Stimulated activated CD4-positive, alpha-beta T cell treated with anti-CD3 and anti-CD28 coated beads, TNF-alpha, amount 100 ng/mL, for 4 hours (primary cell): ENCODE results near the gene THBS1.

Experiments used
- DNase-seq, 3 experiments: peaks; one replicate each; pipeline ENCODE4 v3.0.0-alpha.2; 2020; ENCODE audit warnings: low read depth in 3 of 3

THBS1 gene

GRCh38 chr15:39588531-39589192, 7.8 kb downstream of the THBS1 start:
- DNase-seq, result no peak

- DNase-seq, result no peak
Observed at GRCh38 chr15:39589193-39589814, 8.4 kb downstream of the THBS1 start.

DNA sequence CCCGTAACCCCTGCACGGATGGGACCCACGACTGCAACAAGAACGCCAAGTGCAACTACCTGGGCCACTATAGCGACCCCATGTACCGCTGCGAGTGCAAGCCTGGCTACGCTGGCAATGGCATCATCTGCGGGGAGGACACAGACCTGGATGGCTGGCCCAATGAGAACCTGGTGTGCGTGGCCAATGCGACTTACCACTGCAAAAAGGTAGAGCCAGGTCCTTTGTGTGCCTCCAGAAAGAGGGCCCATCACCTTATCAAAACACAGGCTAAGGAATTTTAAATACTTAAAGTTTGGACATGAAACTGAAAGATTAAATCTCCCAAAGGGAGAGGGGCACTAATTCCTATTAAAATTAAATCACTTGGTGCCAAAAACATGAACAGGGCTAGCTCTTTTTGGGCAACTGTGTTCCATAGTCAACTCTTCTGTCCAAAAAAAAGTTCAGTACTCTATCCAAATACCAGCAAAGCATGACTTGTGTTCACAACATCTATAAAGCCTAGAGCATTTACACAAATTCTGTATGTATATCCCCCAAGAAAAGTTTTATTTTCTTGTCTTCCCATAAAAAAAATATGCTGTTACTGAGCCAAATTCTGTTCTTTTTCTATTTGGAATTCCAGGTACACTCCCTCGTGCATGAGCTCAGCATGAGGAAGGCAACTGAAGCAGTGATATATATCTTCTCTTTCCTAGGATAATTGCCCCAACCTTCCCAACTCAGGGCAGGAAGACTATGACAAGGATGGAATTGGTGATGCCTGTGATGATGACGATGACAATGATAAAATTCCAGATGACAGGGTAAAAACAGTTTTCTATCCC, 9.2 kb downstream of the THBS1 start:
- DNase-seq, result no peak

GRCh38 chr15:39591141-39591895, 10.4 kb downstream of the THBS1 start:
- DNase-seq, result no peak

DNA sequence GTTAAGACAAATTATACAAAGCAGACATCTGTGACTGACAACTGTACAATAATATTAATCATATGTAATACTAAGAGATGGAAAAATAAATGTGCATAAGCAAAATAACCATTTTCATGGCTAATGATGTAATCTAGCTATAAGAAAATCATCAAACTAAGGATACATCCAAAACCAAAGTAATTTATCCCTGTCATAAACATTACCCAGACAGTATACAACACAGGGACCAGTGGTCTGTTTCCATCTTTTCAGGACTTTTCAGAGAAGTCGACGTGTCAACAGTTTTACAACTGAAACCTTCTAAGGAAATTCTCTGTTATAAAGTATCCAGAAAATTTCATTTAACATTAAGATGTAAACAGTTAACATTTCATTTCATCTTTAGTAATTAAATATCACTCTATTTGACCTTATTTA, 11.0 kb downstream of the THBS1 start:
- no peak for DNase-seq

DNA sequence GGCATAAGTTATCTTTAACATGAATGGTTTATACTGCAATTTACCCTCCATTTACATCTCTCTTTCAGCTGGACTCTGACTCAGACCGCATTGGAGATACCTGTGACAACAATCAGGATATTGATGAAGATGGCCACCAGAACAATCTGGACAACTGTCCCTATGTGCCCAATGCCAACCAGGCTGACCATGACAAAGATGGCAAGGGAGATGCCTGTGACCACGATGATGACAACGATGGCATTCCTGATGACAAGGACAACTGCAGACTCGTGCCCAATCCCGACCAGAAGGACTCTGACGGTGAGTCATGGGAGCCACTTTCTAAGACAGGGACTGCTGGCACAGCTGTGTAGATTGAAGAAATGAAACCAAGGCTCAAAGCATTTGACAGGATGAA, 11.6 kb downstream of the THBS1 start:
- no peak for DNase-seq

GRCh38 chr15:39593071-39593655, 12.3 kb downstream of the THBS1 start:
- DNase-seq, result no peak

DNA sequence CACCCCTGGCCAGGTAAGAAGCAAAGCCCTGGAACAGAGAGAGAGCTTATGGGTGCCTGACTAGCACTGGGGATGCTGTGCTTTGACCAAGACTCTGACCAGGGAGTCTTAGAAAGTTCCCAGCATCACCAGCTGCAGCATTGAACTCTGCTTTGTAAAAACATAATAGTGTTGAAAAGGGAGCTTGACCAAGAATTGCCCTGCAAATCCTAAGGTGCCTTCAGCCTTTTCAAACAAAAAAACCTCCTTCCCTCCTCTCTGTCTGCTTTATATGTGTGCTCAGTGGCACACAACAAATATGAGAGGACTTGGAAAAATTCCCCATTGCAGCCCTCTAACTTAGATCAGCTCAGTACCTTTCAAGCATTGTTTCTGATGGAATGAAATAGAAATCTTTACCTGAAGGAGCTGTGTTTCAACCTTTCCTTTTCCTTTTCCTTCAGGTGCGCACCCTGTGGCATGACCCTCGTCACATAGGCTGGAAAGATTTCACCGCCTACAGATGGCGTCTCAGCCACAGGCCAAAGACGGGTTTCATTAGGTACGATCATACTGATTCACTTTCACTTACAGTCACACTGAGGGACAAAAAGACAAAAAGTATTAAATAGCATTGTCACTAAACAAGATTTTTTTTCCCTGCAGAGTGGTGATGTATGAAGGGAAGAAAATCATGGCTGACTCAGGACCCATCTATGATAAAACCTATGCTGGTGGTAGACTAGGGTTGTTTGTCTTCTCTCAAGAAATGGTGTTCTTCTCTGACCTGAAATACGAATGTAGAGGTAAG, 13.0 kb downstream of the THBS1 start:
- DNase-seq, result no peak

DNA sequence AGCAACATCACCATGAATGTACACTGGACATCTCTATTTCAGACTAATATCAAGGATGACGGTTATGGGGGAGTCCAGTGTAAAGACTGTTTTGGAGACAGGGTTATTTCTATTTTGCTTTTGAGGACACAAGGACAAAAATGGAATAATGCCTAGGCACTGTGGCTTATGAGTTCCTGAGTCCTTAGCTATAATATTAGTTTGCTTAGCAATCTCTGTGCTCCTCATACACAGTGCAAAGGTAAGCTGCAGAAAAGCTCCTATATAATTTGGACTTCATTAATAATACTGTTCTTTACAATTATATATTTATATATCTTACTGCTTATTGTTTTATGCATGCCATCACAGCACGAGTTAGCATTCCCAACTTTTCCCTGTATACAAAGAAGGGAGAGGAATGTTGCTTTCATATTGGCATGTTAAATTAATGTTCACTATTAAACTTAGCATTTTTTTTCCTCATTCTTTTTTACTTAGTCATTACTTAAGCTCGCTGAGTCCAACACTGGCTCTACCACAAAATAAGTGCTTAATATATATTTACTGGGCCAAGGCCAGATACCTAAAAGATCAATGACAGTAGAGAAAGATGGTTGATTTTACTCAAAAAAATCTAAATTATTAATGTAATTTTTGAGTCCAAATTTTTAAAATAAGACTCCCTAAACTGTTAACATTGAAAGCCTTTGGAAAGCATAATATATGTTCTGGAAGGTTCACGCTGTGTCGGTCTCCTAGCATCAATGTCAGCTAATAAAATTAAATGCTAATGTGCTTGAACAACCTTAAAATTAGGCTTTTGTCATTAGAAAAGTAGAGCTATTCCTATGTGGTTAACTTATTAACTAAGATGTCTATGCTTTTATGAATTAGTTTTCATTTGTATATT, 13.8 kb downstream of the THBS1 start:
- no peak for DNase-seq

DNA sequence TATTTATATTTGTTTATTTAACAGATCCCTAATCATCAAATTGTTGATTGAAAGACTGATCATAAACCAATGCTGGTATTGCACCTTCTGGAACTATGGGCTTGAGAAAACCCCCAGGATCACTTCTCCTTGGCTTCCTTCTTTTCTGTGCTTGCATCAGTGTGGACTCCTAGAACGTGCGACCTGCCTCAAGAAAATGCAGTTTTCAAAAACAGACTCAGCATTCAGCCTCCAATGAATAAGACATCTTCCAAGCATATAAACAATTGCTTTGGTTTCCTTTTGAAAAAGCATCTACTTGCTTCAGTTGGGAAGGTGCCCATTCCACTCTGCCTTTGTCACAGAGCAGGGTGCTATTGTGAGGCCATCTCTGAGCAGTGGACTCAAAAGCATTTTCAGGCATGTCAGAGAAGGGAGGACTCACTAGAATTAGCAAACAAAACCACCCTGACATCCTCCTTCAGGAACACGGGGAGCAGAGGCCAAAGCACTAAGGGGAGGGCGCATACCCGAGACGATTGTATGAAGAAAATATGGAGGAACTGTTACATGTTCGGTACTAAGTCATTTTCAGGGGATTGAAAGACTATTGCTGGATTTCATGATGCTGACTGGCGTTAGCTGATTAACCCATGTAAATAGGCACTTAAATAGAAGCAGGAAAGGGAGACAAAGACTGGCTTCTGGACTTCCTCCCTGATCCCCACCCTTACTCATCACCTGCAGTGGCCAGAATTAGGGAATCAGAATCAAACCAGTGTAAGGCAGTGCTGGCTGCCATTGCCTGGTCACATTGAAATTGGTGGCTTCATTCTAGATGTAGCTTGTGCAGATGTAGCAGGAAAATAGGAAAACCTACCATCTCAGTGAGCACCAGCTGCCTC, 14.7 kb downstream of the THBS1 start:
- no peak for DNase-seq

GRCh38 chr15:39596358-39597051, 15.6 kb downstream of the THBS1 start:
- DNase-seq, result no peak

GRCh38 chr15:39597336-39597735, 16.5 kb downstream of the THBS1 start:
- no peak for DNase-seq

- no peak for DNase-seq
Observed at GRCh38 chr15:39597751-39598185, 16.9 kb downstream of the THBS1 start.

- DNase-seq, result no peak
Observed at GRCh38 chr15:39598186-39598850, 17.4 kb downstream of the THBS1 start.

GRCh38 chr15:39598958-39599845, 18.3 kb downstream of the THBS1 start:
- no peak for DNase-seq

DNA sequence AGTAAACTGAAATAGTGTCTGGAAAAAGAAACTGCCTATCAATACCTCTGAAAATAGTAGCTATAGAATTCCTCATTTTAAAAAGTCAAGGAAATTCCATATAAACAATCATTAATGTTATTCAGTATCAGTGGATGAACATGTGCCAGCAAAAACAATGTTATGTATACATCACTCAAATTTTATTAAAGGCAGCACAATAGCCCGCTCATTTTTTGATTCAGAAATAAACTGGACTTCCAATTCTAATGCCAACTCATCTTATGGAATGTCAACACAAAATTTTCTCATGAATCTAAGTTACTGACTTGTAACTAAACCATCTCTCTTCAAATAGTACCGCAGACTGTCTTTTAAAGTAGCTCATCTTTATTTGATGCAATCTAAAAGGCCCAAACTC, 19.0 kb downstream of the THBS1 start:
- no peak for DNase-seq

GRCh38 chr15:39602143-39602542, 21.3 kb downstream of the THBS1 start:
- no peak for DNase-seq
